AG10803 (cell line): ENCODE measurements around the gene ANKFY1.

ENCODE experiments used
- DNase-seq: peaks from one replicate; pipeline ENCODE4 v3.0.0; 2010; ENCODE audit warnings: low read depth
- H3K4me3 ChIP-seq: 2 replicates; pipeline ENCODE4 v1.5.1; 2011; ENCODE audit warnings: mild to moderate bottlenecking, low read length, control low read depth
- TF ChIP-seq, protein P1 (sequence below): conservative IDR thresholded peaks from 2 replicates; pipeline ENCODE4 v1.5.1; 2011; ENCODE audit warnings: mild to moderate bottlenecking, low read length, control low read depth, inconsistent platforms

Gene ANKFY1

DNA sequence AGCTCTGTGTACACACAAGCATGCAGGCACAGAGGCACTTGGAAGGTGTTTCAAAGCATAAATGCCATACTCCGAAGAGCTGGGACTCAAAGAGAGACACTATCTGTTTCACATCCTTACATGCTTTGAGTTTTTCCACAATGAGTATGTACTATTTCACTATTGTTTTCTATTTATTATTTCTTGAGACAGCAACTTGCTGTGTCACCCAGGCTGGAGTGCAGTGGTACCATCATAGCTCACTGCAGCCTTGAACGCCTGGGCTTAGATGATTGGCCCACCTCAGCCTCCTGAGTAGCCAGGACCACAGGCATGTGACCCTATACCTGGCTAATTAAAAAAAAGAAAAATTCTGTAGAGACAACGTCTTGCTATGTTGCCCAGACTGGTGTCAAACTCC, 89.2 kb downstream of the ANKFY1 start:
- DNase-seq, result no peak
- TF ChIP-seq, protein P1, sequence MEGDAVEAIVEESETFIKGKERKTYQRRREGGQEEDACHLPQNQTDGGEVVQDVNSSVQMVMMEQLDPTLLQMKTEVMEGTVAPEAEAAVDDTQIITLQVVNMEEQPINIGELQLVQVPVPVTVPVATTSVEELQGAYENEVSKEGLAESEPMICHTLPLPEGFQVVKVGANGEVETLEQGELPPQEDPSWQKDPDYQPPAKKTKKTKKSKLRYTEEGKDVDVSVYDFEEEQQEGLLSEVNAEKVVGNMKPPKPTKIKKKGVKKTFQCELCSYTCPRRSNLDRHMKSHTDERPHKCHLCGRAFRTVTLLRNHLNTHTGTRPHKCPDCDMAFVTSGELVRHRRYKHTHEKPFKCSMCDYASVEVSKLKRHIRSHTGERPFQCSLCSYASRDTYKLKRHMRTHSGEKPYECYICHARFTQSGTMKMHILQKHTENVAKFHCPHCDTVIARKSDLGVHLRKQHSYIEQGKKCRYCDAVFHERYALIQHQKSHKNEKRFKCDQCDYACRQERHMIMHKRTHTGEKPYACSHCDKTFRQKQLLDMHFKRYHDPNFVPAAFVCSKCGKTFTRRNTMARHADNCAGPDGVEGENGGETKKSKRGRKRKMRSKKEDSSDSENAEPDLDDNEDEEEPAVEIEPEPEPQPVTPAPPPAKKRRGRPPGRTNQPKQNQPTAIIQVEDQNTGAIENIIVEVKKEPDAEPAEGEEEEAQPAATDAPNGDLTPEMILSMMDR, result no peak
- H3K4me3 ChIP-seq, result no peak overlapping the region

DNA sequence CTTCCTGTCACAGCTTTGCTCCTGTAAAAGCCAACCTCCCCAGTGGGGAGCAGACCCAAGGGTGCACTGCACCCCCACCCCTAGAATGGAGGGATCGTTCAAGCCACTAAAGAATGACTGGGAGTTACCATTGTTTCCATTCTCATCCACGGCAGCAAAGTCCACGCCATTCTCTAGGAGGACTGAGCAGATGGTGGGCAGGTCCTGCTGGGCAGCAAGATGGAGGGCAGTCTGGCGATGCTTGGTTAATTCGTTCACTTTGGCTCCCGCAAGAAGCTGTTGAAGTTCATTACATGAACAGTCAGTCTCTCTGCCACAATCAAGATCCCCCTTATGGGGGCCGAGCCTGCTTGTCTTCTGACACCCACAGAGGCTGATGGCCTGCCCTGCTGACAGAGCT, 90.0 kb downstream of the ANKFY1 start:
- DNase-seq, result no peak
- no peak overlapping the region for H3K4me3 ChIP-seq
- TF ChIP-seq, protein P1, result no peak

DNA sequence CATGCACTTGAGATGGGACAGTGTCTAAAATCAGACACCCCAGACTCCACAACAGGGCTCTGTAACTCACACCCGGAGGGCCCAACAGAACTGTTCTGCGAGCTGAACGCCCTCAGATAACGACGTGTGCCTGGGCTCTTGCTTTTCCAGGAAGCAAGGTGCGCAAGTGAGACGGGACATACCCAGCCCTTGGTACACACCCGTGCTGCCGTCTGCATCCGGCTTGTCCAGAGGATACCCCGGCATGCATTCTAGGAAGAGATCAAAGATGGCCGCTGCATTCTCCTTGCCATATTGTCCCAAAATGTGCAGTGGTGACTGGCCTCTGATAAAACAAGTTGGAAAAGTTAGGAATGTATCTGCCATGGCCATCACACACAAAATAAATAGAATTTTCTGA, 91.4 kb downstream of the ANKFY1 start:
- TF ChIP-seq, protein P1, result no peak
- DNase-seq, result no peak
- no peak overlapping the region for H3K4me3 ChIP-seq

DNA sequence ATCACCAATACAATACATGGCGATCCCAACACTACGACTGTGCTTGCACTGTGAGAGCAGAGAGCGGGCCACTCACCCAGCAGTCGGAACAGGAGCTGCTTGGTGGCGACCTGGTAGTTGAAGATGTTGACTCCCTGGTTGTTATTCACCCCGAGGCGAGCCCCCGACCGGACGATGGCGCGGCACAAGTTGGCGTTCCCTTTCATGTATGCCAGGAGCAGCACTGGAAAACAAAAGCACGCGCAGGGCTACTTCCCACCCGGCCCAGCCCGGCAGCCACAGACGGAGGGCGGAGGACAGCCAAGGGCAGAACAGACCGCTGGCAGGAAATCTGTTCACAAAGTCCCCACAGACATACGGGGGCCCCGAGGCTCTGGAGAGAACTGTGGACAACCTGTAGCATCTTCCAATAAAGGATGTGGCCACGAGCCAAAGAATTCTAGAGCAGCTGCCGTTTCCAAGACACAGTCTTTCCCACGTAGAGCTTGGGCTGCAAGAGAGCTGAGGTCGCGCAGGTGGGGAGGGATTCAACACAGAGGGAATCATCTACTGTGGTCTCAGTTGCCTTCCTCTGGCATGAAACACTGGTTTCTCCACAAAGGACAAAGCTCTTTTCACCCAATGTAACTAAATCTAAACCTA, 93.0 kb downstream of the ANKFY1 start:
- TF ChIP-seq, protein P1, result no peak
- DNase-seq, result no peak
- no peak overlapping the region for H3K4me3 ChIP-seq

DNA sequence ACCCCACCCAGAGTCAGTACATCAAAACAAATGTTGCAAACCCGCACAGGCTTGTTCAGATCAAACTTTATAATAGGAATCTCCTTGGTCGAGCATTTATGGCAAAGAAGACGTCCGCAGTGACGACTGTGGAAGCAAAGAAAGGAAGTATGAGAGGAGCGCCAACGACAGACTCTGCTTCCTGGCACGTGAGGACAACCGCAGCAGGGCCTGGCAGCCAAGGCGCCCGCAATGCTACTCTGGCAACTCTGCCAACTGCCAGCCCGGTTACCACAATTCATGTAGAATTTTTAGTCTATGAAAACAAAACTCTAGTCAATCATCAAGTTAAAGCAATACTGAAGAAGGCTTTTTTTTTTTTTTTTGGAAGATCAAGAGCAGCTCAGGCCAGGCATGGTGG, 96.0 kb downstream of the ANKFY1 start:
- no peak for DNase-seq
- TF ChIP-seq, protein P1, result no peak
- no peak overlapping the region for H3K4me3 ChIP-seq

DNA sequence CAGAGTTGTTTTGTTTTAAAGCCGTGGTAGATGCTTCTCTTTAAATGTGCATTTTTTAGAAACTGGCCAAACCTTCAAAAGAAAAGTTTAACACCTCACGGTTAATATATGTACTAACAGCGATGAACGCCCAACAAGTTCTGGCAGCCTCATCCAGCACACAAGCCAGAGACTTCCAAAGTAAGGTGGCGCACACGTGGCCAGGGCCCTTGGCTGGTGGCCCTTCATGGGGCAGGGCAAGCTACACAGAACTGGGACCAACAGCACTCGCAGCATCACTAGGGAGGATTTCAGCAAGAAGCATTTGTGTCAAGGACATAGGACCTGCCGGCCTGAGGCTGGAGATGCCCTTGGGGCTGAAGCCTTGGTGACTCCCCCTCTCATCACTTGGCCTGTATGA, 97.4 kb downstream of the ANKFY1 start:
- H3K4me3 ChIP-seq, result no peak overlapping the region
- TF ChIP-seq, protein P1, result no peak
- DNase-seq, result no peak

DNA sequence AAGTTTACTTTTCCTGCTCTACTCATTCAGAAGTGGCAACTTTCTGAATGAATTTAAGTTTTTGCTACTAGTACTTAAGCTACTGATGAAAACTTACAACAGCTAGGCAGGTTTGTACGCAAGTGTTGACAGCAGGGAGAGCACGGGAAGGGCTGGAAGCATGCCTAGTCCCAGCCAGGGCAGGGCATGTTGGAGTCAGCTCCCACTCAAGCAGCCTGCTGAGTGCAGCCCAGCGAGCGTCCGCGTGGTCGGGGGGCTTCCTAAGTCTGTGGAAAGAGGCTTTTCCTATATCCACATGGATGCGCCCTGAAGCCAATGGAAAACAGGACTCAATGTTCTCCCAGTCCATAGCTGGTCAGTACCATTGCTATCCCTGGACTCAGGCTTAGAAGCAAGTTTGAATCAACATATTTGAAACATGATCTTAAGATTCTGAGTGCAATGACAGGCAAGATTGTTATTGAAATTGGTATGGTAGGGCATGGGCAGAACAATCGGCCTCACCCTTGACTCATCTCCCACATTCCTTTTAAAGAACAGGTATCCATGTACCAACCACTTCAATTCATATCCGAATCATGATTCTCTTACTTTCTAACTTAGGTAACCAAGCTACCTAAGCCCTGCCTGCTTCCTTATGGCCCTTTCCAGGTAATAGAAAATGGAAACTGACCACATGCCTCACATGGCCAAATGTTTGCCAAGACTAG, 98.3 kb downstream of the ANKFY1 start:
- no peak overlapping the region for H3K4me3 ChIP-seq
- TF ChIP-seq, protein P1, result no peak
- no peak for DNase-seq
